Measurements from ENCODE around the gene ARHGEF9.
"Not testable (repeated sequence)": the region's sequence is repeated elsewhere in the genome, so short reads cannot be mapped to it uniquely, and the experiment has no call there.

ARHGEF9 gene

GRCh38 chrX:63812823-63813222 is 27.8 kb upstream of the ARHGEF9 start:
- H2BK12ac ChIP-seq (ENCODE audit: low read length in 2 of 2), result no peak overlapping the region
- WGBS, result 82% methylated on average over 2 of the region's 5 CpGs
- no peak overlapping the region for H2BK15ac ChIP-seq (ENCODE audit: low read depth, poor library complexity, severe bottlenecking)
- no peak overlapping the region for H3K4ac ChIP-seq (ENCODE audit: low read depth in 1 of 2, low read length in 2 of 2)
- no peak overlapping the region for H3K4me2 ChIP-seq (ENCODE audit: low read length, poor library complexity, severe bottlenecking)
- no peak overlapping the region for H4K8ac ChIP-seq (ENCODE audit: low read length)
- no peak overlapping the region for H3K9ac ChIP-seq (ENCODE audit: low read length)
- no peaks in the 10 kb centered on the region for H3K79me1 ChIP-seq (replicated peaks; ENCODE audit: low read length, poor library complexity, severe bottlenecking)
- H4K91ac ChIP-seq (ENCODE audit: low read length), result no peak overlapping the region
- no peak overlapping the region for H3K18ac ChIP-seq (ENCODE audit: low read depth in 1 of 2, low read length in 2 of 2)
- H3K36me3 ChIP-seq (ENCODE audit: control insufficient read depth in 1 of 2, insufficient read depth in 2 of 2, low read depth in 1 of 2, low read length in 2 of 2), result no peaks in the 10 kb centered on the region
- no peaks in the 10 kb centered on the region for H3K4me1 ChIP-seq (ENCODE audit: control insufficient read depth, insufficient read depth, low read depth, low read length)
- DNase-seq, result no peak
- H3K14ac ChIP-seq (ENCODE audit: low read length in 2 of 2), result no peak overlapping the region
- H3K27me3 ChIP-seq (ENCODE audit: control insufficient read depth in 1 of 2, insufficient read depth in 1 of 2, low read length in 2 of 2), result no peaks in the 10 kb centered on the region
- no peak overlapping the region for H3K23ac ChIP-seq (ENCODE audit: low read length in 2 of 2)
- H2BK5ac ChIP-seq (ENCODE audit: low read depth, low read length, poor library complexity, severe bottlenecking), result no peak overlapping the region
- H2AK5ac ChIP-seq (ENCODE audit: low read length, severe bottlenecking), result no peak overlapping the region
- H3K4me3 ChIP-seq (ENCODE audit: insufficient read depth in 1 of 2, low read depth in 1 of 2, low read length in 2 of 2), result no peak overlapping the region
- H2AFZ ChIP-seq (ENCODE audit: low read depth, low read length), result no peak overlapping the region
- no peak overlapping the region for H2BK120ac ChIP-seq (ENCODE audit: low read depth, low read length)
- H3K27ac ChIP-seq (ENCODE audit: low read length, poor library complexity, severe bottlenecking), result no peak overlapping the region
- H3K9me3 ChIP-seq (ENCODE audit: control insufficient read depth, low read length), result no peaks in the 10 kb centered on the region

GRCh38 chrX:63810746-63811145 is 25.7 kb upstream of the ARHGEF9 start:
- H2BK15ac ChIP-seq (ENCODE audit: low read depth, poor library complexity, severe bottlenecking), result no peak overlapping the region

GRCh38 chrX:63809173-63809572 is 24.2 kb upstream of the ARHGEF9 start:
- H3K14ac ChIP-seq (ENCODE audit: low read length in 2 of 2), result no peak overlapping the region
- no peaks in the 10 kb centered on the region for H3K9me3 ChIP-seq (ENCODE audit: control insufficient read depth, low read length)
- H2BK5ac ChIP-seq (ENCODE audit: low read depth, low read length, poor library complexity, severe bottlenecking), result no peak overlapping the region
- no peak for DNase-seq
- H3K18ac ChIP-seq (ENCODE audit: low read depth in 1 of 2, low read length in 2 of 2), result no peak overlapping the region
- no peak overlapping the region for H3K23ac ChIP-seq (ENCODE audit: low read length in 2 of 2)
- no peak overlapping the region for H3K9ac ChIP-seq (ENCODE audit: low read length)
- H3K36me3 ChIP-seq (ENCODE audit: control insufficient read depth in 1 of 2, insufficient read depth in 2 of 2, low read depth in 1 of 2, low read length in 2 of 2), result no peaks in the 10 kb centered on the region
- 26% methylated on average over 3 of the region's 3 CpGs for WGBS
- H3K4me1 ChIP-seq (ENCODE audit: control insufficient read depth, insufficient read depth, low read depth, low read length), result no peaks in the 10 kb centered on the region
- H3K4ac ChIP-seq (ENCODE audit: low read depth in 1 of 2, low read length in 2 of 2), result no peak overlapping the region
- no peak overlapping the region for H2BK15ac ChIP-seq (ENCODE audit: low read depth, poor library complexity, severe bottlenecking)
- no peaks in the 10 kb centered on the region for H3K79me1 ChIP-seq (replicated peaks; ENCODE audit: low read length, poor library complexity, severe bottlenecking)
- no peak overlapping the region for H2BK12ac ChIP-seq (ENCODE audit: low read length in 2 of 2)
- H2AK5ac ChIP-seq (ENCODE audit: low read length, severe bottlenecking), result no peak overlapping the region
- H3K27ac ChIP-seq (ENCODE audit: low read length, poor library complexity, severe bottlenecking), result no peak overlapping the region
- no peak overlapping the region for H2BK120ac ChIP-seq (ENCODE audit: low read depth, low read length)
- H4K8ac ChIP-seq (ENCODE audit: low read length), result no peak overlapping the region
- no peak overlapping the region for H4K91ac ChIP-seq (ENCODE audit: low read length)
- no peaks in the 10 kb centered on the region for H3K27me3 ChIP-seq (ENCODE audit: control insufficient read depth in 1 of 2, insufficient read depth in 1 of 2, low read length in 2 of 2)
- H3K4me2 ChIP-seq (ENCODE audit: low read length, poor library complexity, severe bottlenecking), result no peak overlapping the region
- H3K4me3 ChIP-seq (ENCODE audit: insufficient read depth in 1 of 2, low read depth in 1 of 2, low read length in 2 of 2), result no peak overlapping the region
- no peak overlapping the region for H2AFZ ChIP-seq (ENCODE audit: low read depth, low read length)

More at GRCh38 chrX:63810746-63811145, 25.7 kb upstream of the ARHGEF9 start:
- H3K9me3 ChIP-seq (ENCODE audit: control insufficient read depth, low read length), result no peaks in the 10 kb centered on the region
- no peak overlapping the region for H3K14ac ChIP-seq (ENCODE audit: low read length in 2 of 2)
- H3K4ac ChIP-seq (ENCODE audit: low read depth in 1 of 2, low read length in 2 of 2), result no peak overlapping the region
- H3K27me3 ChIP-seq (ENCODE audit: control insufficient read depth in 1 of 2, insufficient read depth in 1 of 2, low read length in 2 of 2), result no peaks in the 10 kb centered on the region
- H3K79me1 ChIP-seq (replicated peaks; ENCODE audit: low read length, poor library complexity, severe bottlenecking), result no peaks in the 10 kb centered on the region
- no peak overlapping the region for H2BK120ac ChIP-seq (ENCODE audit: low read depth, low read length)
- H3K4me2 ChIP-seq (ENCODE audit: low read length, poor library complexity, severe bottlenecking), result no peak overlapping the region
- H2AFZ ChIP-seq (ENCODE audit: low read depth, low read length), result no peak overlapping the region
- no peak overlapping the region for H2BK5ac ChIP-seq (ENCODE audit: low read depth, low read length, poor library complexity, severe bottlenecking)
- no peaks in the 10 kb centered on the region for H3K4me1 ChIP-seq (ENCODE audit: control insufficient read depth, insufficient read depth, low read depth, low read length)
- no peak overlapping the region for H2BK12ac ChIP-seq (ENCODE audit: low read length in 2 of 2)
- H3K36me3 ChIP-seq (ENCODE audit: control insufficient read depth in 1 of 2, insufficient read depth in 2 of 2, low read depth in 1 of 2, low read length in 2 of 2), result no peaks in the 10 kb centered on the region
- H3K23ac ChIP-seq (ENCODE audit: low read length in 2 of 2), result no peak overlapping the region
- no peak overlapping the region for H3K27ac ChIP-seq (ENCODE audit: low read length, poor library complexity, severe bottlenecking)
- H3K9ac ChIP-seq (ENCODE audit: low read length), result no peak overlapping the region
- no peak for DNase-seq
- H3K18ac ChIP-seq (ENCODE audit: low read depth in 1 of 2, low read length in 2 of 2), result no peak overlapping the region
- 90% methylated on average over 2 of the region's 2 CpGs for WGBS
- H2AK5ac ChIP-seq (ENCODE audit: low read length, severe bottlenecking), result no peak overlapping the region
- no peak overlapping the region for H3K4me3 ChIP-seq (ENCODE audit: insufficient read depth in 1 of 2, low read depth in 1 of 2, low read length in 2 of 2)
- H4K91ac ChIP-seq (ENCODE audit: low read length), result no peak overlapping the region
- no peak overlapping the region for H4K8ac ChIP-seq (ENCODE audit: low read length)

- not testable (repeated sequence) for H3K4me1 ChIP-seq (ENCODE audit: control insufficient read depth, insufficient read depth, low read depth, low read length); H3K79me1 ChIP-seq (replicated peaks; ENCODE audit: low read length, poor library complexity, severe bottlenecking); H3K27ac ChIP-seq (ENCODE audit: low read length, poor library complexity, severe bottlenecking); H3K14ac ChIP-seq (ENCODE audit: low read length in 2 of 2); H3K36me3 ChIP-seq (ENCODE audit: control insufficient read depth in 1 of 2, insufficient read depth in 2 of 2, low read depth in 1 of 2, low read length in 2 of 2); H3K4me3 ChIP-seq (ENCODE audit: insufficient read depth in 1 of 2, low read depth in 1 of 2, low read length in 2 of 2); H2AK5ac ChIP-seq (ENCODE audit: low read length, severe bottlenecking); H4K91ac ChIP-seq (ENCODE audit: low read length); H3K18ac ChIP-seq (ENCODE audit: low read depth in 1 of 2, low read length in 2 of 2); H3K27me3 ChIP-seq (ENCODE audit: control insufficient read depth in 1 of 2, insufficient read depth in 1 of 2, low read length in 2 of 2); H2BK120ac ChIP-seq (ENCODE audit: low read depth, low read length); DNase-seq; H3K9ac ChIP-seq (ENCODE audit: low read length); H3K4ac ChIP-seq (ENCODE audit: low read depth in 1 of 2, low read length in 2 of 2); H2BK15ac ChIP-seq (ENCODE audit: low read depth, poor library complexity, severe bottlenecking); H2BK12ac ChIP-seq (ENCODE audit: low read length in 2 of 2); H2BK5ac ChIP-seq (ENCODE audit: low read depth, low read length, poor library complexity, severe bottlenecking); H2AFZ ChIP-seq (ENCODE audit: low read depth, low read length); H4K8ac ChIP-seq (ENCODE audit: low read length); H3K23ac ChIP-seq (ENCODE audit: low read length in 2 of 2); H3K9me3 ChIP-seq (ENCODE audit: control insufficient read depth, low read length); H3K4me2 ChIP-seq (ENCODE audit: low read length, poor library complexity, severe bottlenecking)
- 67% methylated on average over 1 of the region's 2 CpGs for WGBS
Measured at GRCh38 chrX:63795406-63795805, 10.4 kb upstream of the ARHGEF9 start.

Data from mesenchymal stem cell (in vitro differentiated cells and primary cell).